ENCODE results near the gene SRL.

GRCh38 chr16:4206680-4207079 lies 35.2 kb downstream of the SRL start:
- TF ChIP-seq POLR2A (IDR thresholded peaks at IDR 0.05) (no peak), CTCF (IDR thresholded peaks at IDR 0.05) (no peak)
